ENCODE measurements around the gene MEGF6.

MEGF6 gene

GRCh38 chr1:3468236-3469103 lies 142.8 kb downstream of the MEGF6 start:
- no peak for DNase-seq

GRCh38 chr1:3467096-3468036 lies 143.9 kb downstream of the MEGF6 start:
- DNase-seq = no peak

- DNase-seq = no peak
Measured at GRCh38 chr1:3466366-3467075, 144.8 kb downstream of the MEGF6 start.

- no peak for DNase-seq
Measured at GRCh38 chr1:3465935-3466321, 145.4 kb downstream of the MEGF6 start.

- no peak for DNase-seq
Measured at GRCh38 chr1:3465091-3465934, 146.0 kb downstream of the MEGF6 start.

- DNase-seq = no peak
Measured at GRCh38 chr1:3464649-3465025, 146.7 kb downstream of the MEGF6 start.

GRCh38 chr1:3463891-3464648 lies 147.2 kb downstream of the MEGF6 start:
- DNase-seq = no peak

GRCh38 chr1:3463408-3463863 lies 147.9 kb downstream of the MEGF6 start:
- DNase-seq = no peak

GRCh38 chr1:3463013-3463385 lies 148.3 kb downstream of the MEGF6 start:
- DNase-seq = no peak

GRCh38 chr1:3462356-3463012 lies 148.8 kb downstream of the MEGF6 start:
- no peak for DNase-seq

GRCh38 chr1:3461934-3462275 lies 149.4 kb downstream of the MEGF6 start:
- no peak for DNase-seq

- no peak for DNase-seq
Measured at GRCh38 chr1:3461238-3461933, 149.9 kb downstream of the MEGF6 start.

- no peak for DNase-seq
Measured at GRCh38 chr1:3460672-3461131, 150.6 kb downstream of the MEGF6 start.

- DNase-seq = no peak
Measured at GRCh38 chr1:3459940-3460671, 151.2 kb downstream of the MEGF6 start.

- no peak for DNase-seq
Measured at GRCh38 chr1:3459051-3459908, 152.0 kb downstream of the MEGF6 start.

- DNase-seq = peak in 7 of 14 donors; percentile 3 to 39 (median 28)
Measured at GRCh38 chr1:3457910-3458883, 153.1 kb downstream of the MEGF6 start.

Measured in C1 segment of cervical spinal cord (tissue), 14 donors.